K562 (cell line): ENCODE data around the gene MLH1. TPM values are rescaled to one million over a fixed set of nuclear protein-coding genes. Genes with fewer than 3 reads are reported as not detected.

Experiments used
- ATAC-seq: fragments of 200-7000 bp; cut with Tn5 transposase; 3 replicates; pipeline ENCODE4 v1.9.1; 2020; ENCODE audit warnings: moderate library complexity
- BruUV-seq: library from RNA; stranded (reverse); fragments of 400-500 nt; replicated peaks from 2 replicates; lab custom pipeline; 2021; lab: Mats Ljungman, UMichigan
- CTCF ChIA-PET: fragments of 300-600 bp; formaldehyde crosslinking; extraction: SDS; loops from one replicate; lab custom pipeline; 2021; ENCODE audit warnings: low intra/inter-chr PET ratio; lab: Yijun Ruan, JAX
- POLR2A ChIA-PET: fragments of 300-600, 350-650 bp; sonication (Branson Sonifier 250); formaldehyde crosslinking; extraction: SDS; loops from one replicate; lab custom pipeline; 2021; ENCODE audit warnings: antibody characterized with exemption, inconsistent platforms; lab: Yijun Ruan, JAX
- DNase-seq, 4 experiments: peaks; one replicate each; pipeline versions ENCODE4 v3.0.0 to v3.0.0-alpha.2; 2011 to 2018; ENCODE audit warnings: low spot score in 3 of 4, mixed read lengths in 3 of 4; ENCODE audit errors: extremely low read depth in 1 of 4
- FAIRE-seq: peaks from 2 replicates; lab custom pipeline; 2011; peaks lifted over from hg19 to GRCh38; lab: Jason Lieb, UNC
- H2AFZ ChIP-seq: 2 replicates; pipeline ENCODE4 v1.6.0; 2011; ENCODE audit warnings: low read depth, low read length, control low read depth, inconsistent platforms
- H3K27ac ChIP-seq: fragments of 200-600 bp; 3 replicates; pipeline ENCODE4 v1.8.0; 2011; ENCODE audit warnings: low read depth, mild to moderate bottlenecking, control low read depth, inconsistent platforms, low read length, moderate library complexity, mixed read lengths; ENCODE audit errors: extremely low read depth
- H3K27me3 ChIP-seq, 2 experiments: fragments of 300-600 bp in 1 of 2; 2 replicates in 1 of 2; 3 replicates in 1 of 2; pipeline versions ENCODE4 v1.6.0 to v1.8.0; 2011; ENCODE audit warnings: inconsistent platforms in 2 of 2, low read length in 2 of 2, mild to moderate bottlenecking in 1 of 2, mixed read lengths in 1 of 2, moderate library complexity in 1 of 2; ENCODE audit not compliant: control insufficient read depth in 2 of 2, insufficient read depth in 2 of 2
- H3K36me3 ChIP-seq: fragments of 300-600 bp; 3 replicates; pipeline ENCODE4 v1.8.0; 2011; ENCODE audit warnings: mild to moderate bottlenecking, low read length, inconsistent platforms; ENCODE audit not compliant: control insufficient read depth, insufficient read depth
- H3K4me1 ChIP-seq, 2 experiments: fragments of 200-600 bp in 1 of 2; replicated peaks in 1 of 2; 2 replicates in 1 of 2; 3 replicates in 1 of 2; pipeline versions ENCODE4 v1.5.1 to v1.8.0; 2011; ENCODE audit warnings: inconsistent platforms in 2 of 2, low read length in 2 of 2, mild to moderate bottlenecking in 1 of 2, mixed read lengths in 1 of 2, moderate library complexity in 1 of 2; ENCODE audit not compliant: control insufficient read depth in 2 of 2, insufficient read depth in 2 of 2
- H3K4me2 ChIP-seq: 2 replicates; pipeline ENCODE4 v1.6.1; 2011; ENCODE audit warnings: low read length, control low read depth, inconsistent platforms, mixed read lengths; ENCODE audit not compliant: insufficient read depth
- H3K4me3 ChIP-seq: fragments of 200-600 bp; sonication (generic), shearing (Covaris generic); 2 replicates; pipeline ENCODE4 v1.5.1; 2016; ENCODE audit warnings: control low read depth, inconsistent platforms
- H3K79me2 ChIP-seq: fragments of 200-600 bp; 3 replicates; pipeline ENCODE4 v1.8.0; 2011; ENCODE audit warnings: low read length, inconsistent platforms; ENCODE audit not compliant: control insufficient read depth, insufficient read depth
- H3K9ac ChIP-seq, 2 experiments: 2 replicates each; pipeline versions ENCODE4 v1.6.0 to v1.6.1; 2011; ENCODE audit warnings: low read depth in 2 of 2, low read length in 2 of 2, control low read depth in 1 of 2, inconsistent platforms in 1 of 2, mild to moderate bottlenecking in 1 of 2, mixed read lengths in 1 of 2; ENCODE audit not compliant: insufficient read depth in 1 of 2
- H3K9me1 ChIP-seq: one replicate; pipeline ENCODE4 v1.6.0; 2011; ENCODE audit warnings: inconsistent platforms, mild to moderate bottlenecking, low read length, moderate library complexity; ENCODE audit not compliant: control insufficient read depth, insufficient read depth
- H3K9me3 ChIP-seq: replicated peaks from 2 replicates; pipeline ENCODE4 v1.5.1; 2011; ENCODE audit warnings: low read depth, low read length, inconsistent platforms; ENCODE audit not compliant: control insufficient read depth, insufficient read depth
- H4K20me1 ChIP-seq: replicated peaks from 2 replicates; pipeline ENCODE4 v1.6.1; 2011; ENCODE audit warnings: low read length, inconsistent platforms, mixed read lengths; ENCODE audit not compliant: control insufficient read depth, insufficient read depth
- BACH1 ChIP-seq: fragments of 200-800 bp; sonication (Bioruptor generic); IDR thresholded peaks from 2 replicates; pipeline ENCODE4 v1.6.1; 2016; ENCODE audit warnings: missing genetic modification characterization, missing compliant biosample characterization
- DACH1 ChIP-seq: fragments of 450-650 bp; IDR thresholded peaks from 2 replicates; pipeline ENCODE4 v1.6.1; 2018; ENCODE audit not compliant: partially characterized antibody
- MAFK ChIP-seq: IDR thresholded peaks from 2 replicates; pipeline ENCODE4 v1.6.1; 2011; ENCODE audit warnings: low read length, improper control_type of control experiment
- NFIC ChIP-seq: fragments of 450-650 bp; IDR thresholded peaks from 2 replicates; pipeline ENCODE4 v1.6.1; 2017; ENCODE audit warnings: mild to moderate bottlenecking, inconsistent platforms
- RFX1 ChIP-seq: fragments of 450-650 bp; IDR thresholded peaks from 2 replicates; pipeline ENCODE4 v1.6.1; 2016; ENCODE audit warnings: mild to moderate bottlenecking, moderate library complexity
- SMARCA5 ChIP-seq: fragments of 450-650 bp; IDR thresholded peaks from 2 replicates; pipeline ENCODE4 v1.6.1; 2016
- TEAD2 ChIP-seq: fragments of 450-650 bp; IDR thresholded peaks from 2 replicates; pipeline ENCODE4 v1.6.1; 2016; ENCODE audit warnings: missing genetic modification characterization, control low read depth, missing compliant biosample characterization
- ZKSCAN3 ChIP-seq: fragments of 250-450 bp; sonication (Bioruptor Pico); IDR thresholded peaks from 2 replicates; pipeline ENCODE4 v1.4.0; 2020
- WGBS: fragments of 100-300 bp; shearing (Covaris generic); methylation state at CpG from one replicate; pipeline ENCODE4 v1.1.6; 2016; ENCODE audit warnings: low coverage, mixed read lengths; ENCODE audit not compliant: insufficient coverage; ENCODE audit errors: missing lambda C conversion rate; 5-methylcytosine and 5-hydroxymethylcytosine counted together
- in situ Hi-C: fragments of 300-500 bp; cut with MboI; formaldehyde crosslinking; loops from 4 replicates; pipeline ENCODE4 v1.15.0; 2018; ENCODE audit warnings: inconsistent platforms, mixed read lengths
- intact Hi-C: fragments of 100-400 bp; cut with micrococcal nuclease; formaldehyde crosslinking; loops from 2 replicates; pipeline ENCODE4 v1.14.2; 2022
- polyA plus RNA-seq, 8 experiments: library from polyadenylated mRNA; depleted of rRNA in 4 of 8; stranded (reverse) in 5 of 8; unstranded in 3 of 8; fragments of >200 nt; fragmentation: Nextera tagmentation in 2 of 8; fragmentation: Illumina TruSeq in 1 of 8; extraction: Ambion mirVana in 2 of 8; extraction: Trizol in 1 of 8; gene quantifications; 2 replicates each; pipeline versions ENCODE4 v1.2.1 to v1.2.3, GENCODE V29; 2011 to 2014; ENCODE audit warnings: inconsistent platforms in 1 of 8, missing spikeins in 1 of 8
- total RNA-seq, 7 experiments: library from RNA; depleted of rRNA in 6 of 7; stranded (reverse); fragments of >200 nt in 6 of 7; fragmentation: Illumina TruSeq in 2 of 7; extraction: Trizol in 2 of 7; gene quantifications; 2 replicates each; pipeline versions ENCODE4 v1.2.1 to v1.2.3, GENCODE V29; 2011 to 2021; ENCODE audit warnings: low replicate concordance in 1 of 7
- TF ChIP-seq, protein P1 (sequence below): sonication (generic); formaldehyde crosslinking; IDR thresholded peaks from 2 replicates; pipeline ENCODE4 v1.8.1; 2023; ENCODE audit warnings: mild to moderate bottlenecking, missing genetic modification reagents
- TF ChIP-seq, protein P2 (sequence below), 3 experiments: fragments of 200-800 bp in 1 of 3; sonication (Bioruptor generic) in 1 of 3; sonication (generic) in 1 of 3; formaldehyde crosslinking in 1 of 3; IDR thresholded peaks; 2 replicates each; pipeline versions ENCODE4 v1.6.1 to v1.8.0; 2016 to 2022; ENCODE audit warnings: mild to moderate bottlenecking in 2 of 3, missing compliant biosample characterization in 2 of 3, missing genetic modification characterization in 2 of 3, missing genetic modification reagents in 1 of 3
- TF ChIP-seq, protein P3 (sequence below): fragments of 450-650 bp; IDR thresholded peaks from 2 replicates; pipeline ENCODE4 v1.6.1; 2014; ENCODE audit warnings: low read depth, mild to moderate bottlenecking, moderate library complexity, borderline replicate concordance

Gene MLH1
- total and polyA plus RNA-seq, 9 of the 15 experiments (the other 6 are each of a cell fraction or from before 2014, with no cell fraction given) = 76.4 to 155 (median 117) TPM

DNA sequence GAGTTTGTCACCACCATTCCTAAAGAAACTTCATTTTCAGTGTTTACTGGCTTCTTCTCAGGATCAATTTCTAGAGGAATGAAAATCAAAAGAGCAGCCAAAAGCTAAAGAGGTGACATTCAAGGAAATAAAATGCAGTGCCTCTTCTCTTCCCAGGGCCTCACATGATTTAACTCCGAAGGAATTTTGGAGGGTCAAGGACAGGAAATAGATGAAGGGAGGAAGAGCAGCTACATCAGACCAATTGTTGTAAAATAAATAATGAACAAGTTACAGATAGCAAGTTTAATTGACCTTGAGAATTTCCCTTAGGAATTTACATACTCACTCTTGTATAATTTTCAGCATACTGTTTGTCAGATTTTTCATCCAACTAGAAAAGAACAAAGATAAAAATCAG lies 103.0 kb downstream of the MLH1 start:
- no peaks in the 10 kb centered on the region for H3K79me2 ChIP-seq
- H3K9me3 ChIP-seq = no peaks in the 10 kb centered on the region
- FAIRE-seq = no peak
- BruUV-seq = no TSS peak
- H3K36me3 ChIP-seq = peaks cover 10% of the 10 kb centered on the region; the same call in 1 of the 3 replicates
- no peaks in the 10 kb centered on the region for H3K4me1 ChIP-seq
- intact Hi-C loops = no loop called here
- H3K4me3 ChIP-seq = no peak overlapping the region
- 94% methylated on average over 1 of the region's 1 CpG for WGBS
- CTCF ChIA-PET = no interaction called here
- ATAC-seq = no peak
- H3K4me2 ChIP-seq = no peak overlapping the region
- H3K27ac ChIP-seq = no peak overlapping the region
- no peaks in the 10 kb centered on the region for H3K9me1 ChIP-seq
- no peak for TF ChIP-seq DACH1
- H3K27me3 ChIP-seq = no peaks in the 10 kb centered on the region
- POLR2A ChIA-PET = interaction anchor here (0.6 to 1.3 kb wide), 3 partner anchors 8 to 369 kb away, joined by 3 to 4 read pairs (median 3); no protein-coding TSS in a partner anchor
- no peak overlapping the region for H3K9ac ChIP-seq
- no peak overlapping the region for H2AFZ ChIP-seq
- DNase-seq = no peak
- no peaks in the 10 kb centered on the region for H4K20me1 ChIP-seq
- in situ Hi-C loops = no loop called here

DNA sequence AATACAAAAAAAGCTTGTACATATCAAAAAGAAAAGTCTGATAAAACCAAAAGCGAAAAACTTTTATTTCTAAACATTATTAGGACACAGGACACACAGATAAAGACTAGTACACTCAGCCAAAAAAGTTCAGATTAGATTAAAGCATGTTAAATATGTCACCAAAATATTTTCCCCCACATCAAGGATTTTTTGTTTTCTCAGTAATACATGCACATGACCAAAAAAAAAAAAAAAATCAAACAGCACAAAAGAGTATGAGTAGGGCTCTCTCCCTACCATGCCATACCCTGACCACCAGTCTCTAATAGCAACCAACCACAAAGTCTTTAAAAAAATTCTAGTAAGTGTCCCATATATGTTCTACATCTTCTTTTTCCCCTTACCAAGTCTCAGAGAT lies 103.7 kb downstream of the MLH1 start:
- CTCF ChIA-PET = no interaction called here
- POLR2A ChIA-PET = interaction anchor here (0.6 to 1.3 kb wide), 3 partner anchors 7 to 49 kb away, joined by 3 read pairs; no protein-coding TSS in a partner anchor
- Histone ChIP-seq H3K4me2 (no peak overlapping the region), H3K27ac (no peak overlapping the region), H3K4me3 (no peak overlapping the region), H3K9ac (no peak overlapping the region), H3K9me3 (no peaks in the 10 kb centered on the region), H4K20me1 (no peaks in the 10 kb centered on the region), H3K4me1 (no peaks in the 10 kb centered on the region), H3K9me1 (no peaks in the 10 kb centered on the region), H3K79me2 (no peaks in the 10 kb centered on the region), H2AFZ (no peak overlapping the region), H3K36me3 (peaks cover 7% of the 10 kb centered on the region; the same call in 1 of the 3 replicates), H3K27me3 (no peaks in the 10 kb centered on the region)
- FAIRE-seq (no peak), ATAC-seq (peak; percentile 48), DNase-seq (no peak)
- WGBS = 62% methylated on average over 1 of the region's 1 CpG
- BruUV-seq = no TSS peak
- in situ Hi-C loops = no loop called here
- intact Hi-C loops = no loop called here
- TF ChIP-seq NFIC (no peak), BACH1 (no peak), SMARCA5 (no peak), MAFK (no peak), RFX1 (no peak), TEAD2 (tag) (no peak), ZKSCAN3 (CRISPR knock-in tag) (no peak)
- TF ChIP-seq, protein P1, sequence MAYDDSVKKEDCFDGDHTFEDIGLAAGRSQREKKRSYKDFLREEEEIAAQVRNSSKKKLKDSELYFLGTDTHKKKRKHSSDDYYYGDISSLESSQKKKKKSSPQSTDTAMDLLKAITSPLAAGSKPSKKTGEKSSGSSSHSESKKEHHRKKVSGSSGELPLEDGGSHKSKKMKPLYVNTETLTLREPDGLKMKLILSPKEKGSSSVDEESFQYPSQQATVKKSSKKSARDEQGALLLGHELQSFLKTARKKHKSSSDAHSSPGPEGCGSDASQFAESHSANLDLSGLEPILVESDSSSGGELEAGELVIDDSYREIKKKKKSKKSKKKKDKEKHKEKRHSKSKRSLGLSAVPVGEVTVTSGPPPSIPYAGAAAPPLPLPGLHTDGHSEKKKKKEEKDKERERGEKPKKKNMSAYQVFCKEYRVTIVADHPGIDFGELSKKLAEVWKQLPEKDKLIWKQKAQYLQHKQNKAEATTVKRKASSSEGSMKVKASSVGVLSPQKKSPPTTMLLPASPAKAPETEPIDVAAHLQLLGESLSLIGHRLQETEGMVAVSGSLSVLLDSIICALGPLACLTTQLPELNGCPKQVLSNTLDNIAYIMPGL (CRISPR knock-in tag) = no peak
- TF ChIP-seq, protein P2, sequence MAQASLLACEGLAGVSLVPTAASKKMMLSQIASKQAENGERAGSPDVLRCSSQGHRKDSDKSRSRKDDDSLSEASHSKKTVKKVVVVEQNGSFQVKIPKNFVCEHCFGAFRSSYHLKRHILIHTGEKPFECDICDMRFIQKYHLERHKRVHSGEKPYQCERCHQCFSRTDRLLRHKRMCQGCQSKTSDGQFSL (CRISPR knock-in tag; IDR thresholded peaks at IDR 0.05) = no peak
- TF ChIP-seq, protein P2 (tag; IDR thresholded peaks at IDR 0.05) = no peak
- TF ChIP-seq, protein P3, sequence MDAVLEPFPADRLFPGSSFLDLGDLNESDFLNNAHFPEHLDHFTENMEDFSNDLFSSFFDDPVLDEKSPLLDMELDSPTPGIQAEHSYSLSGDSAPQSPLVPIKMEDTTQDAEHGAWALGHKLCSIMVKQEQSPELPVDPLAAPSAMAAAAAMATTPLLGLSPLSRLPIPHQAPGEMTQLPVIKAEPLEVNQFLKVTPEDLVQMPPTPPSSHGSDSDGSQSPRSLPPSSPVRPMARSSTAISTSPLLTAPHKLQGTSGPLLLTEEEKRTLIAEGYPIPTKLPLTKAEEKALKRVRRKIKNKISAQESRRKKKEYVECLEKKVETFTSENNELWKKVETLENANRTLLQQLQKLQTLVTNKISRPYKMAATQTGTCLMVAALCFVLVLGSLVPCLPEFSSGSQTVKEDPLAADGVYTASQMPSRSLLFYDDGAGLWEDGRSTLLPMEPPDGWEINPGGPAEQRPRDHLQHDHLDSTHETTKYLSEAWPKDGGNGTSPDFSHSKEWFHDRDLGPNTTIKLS = no peak
